Neural crest cell (in vitro differentiated cells): ENCODE data around the gene ASAP2. TPM values are rescaled to one million over a fixed set of nuclear protein-coding genes. Genes with fewer than 3 reads are reported as not detected.
A peak's percentile ranks its signal among the peaks of the same experiment; 100 is the strongest.

Source experiments
- DNase-seq: peaks from one replicate; pipeline ENCODE4 v3.0.0; 2021; ENCODE audit warnings: low read depth, mixed read lengths, low spot score
- H3K27ac Mint-ChIP-seq: one replicate; pipeline ENCODE4 v1.8.0; 2021; ENCODE audit warnings: mild to moderate bottlenecking, mixed read lengths; ENCODE audit not compliant: unreplicated experiment
- H3K27me3 Mint-ChIP-seq: 2 replicates; pipeline ENCODE4 v1.8.0; 2021; ENCODE audit warnings: low read depth, mild to moderate bottlenecking, mixed read lengths
- H3K36me3 Mint-ChIP-seq: 2 replicates; pipeline ENCODE4 v1.8.0; 2021; ENCODE audit warnings: low read depth, mild to moderate bottlenecking, mixed read lengths
- H3K4me1 Mint-ChIP-seq: 2 replicates; pipeline ENCODE4 v1.8.0; 2021; ENCODE audit warnings: mixed read lengths
- H3K4me3 Mint-ChIP-seq: one replicate; pipeline ENCODE4 v1.8.0; 2021; ENCODE audit warnings: mild to moderate bottlenecking, mixed read lengths
- H3K9me3 Mint-ChIP-seq: 2 replicates; pipeline ENCODE4 v1.8.0; 2021; ENCODE audit warnings: mixed read lengths
- total RNA-seq: library from RNA; stranded (reverse); gene quantifications from 2 replicates; pipeline ENCODE4 v1.2.1, GENCODE V29; 2021
- TF ChIP-seq, protein P1 (sequence below): fragments of 200-600 bp; sonication (generic); conservative IDR thresholded peaks from 2 replicates; pipeline ENCODE4 v1.5.0; 2021; ENCODE audit warnings: antibody characterized with exemption, mild to moderate bottlenecking

Gene ASAP2
- total RNA-seq, 1 donor from 2014 or later = 48.6 TPM

DNA sequence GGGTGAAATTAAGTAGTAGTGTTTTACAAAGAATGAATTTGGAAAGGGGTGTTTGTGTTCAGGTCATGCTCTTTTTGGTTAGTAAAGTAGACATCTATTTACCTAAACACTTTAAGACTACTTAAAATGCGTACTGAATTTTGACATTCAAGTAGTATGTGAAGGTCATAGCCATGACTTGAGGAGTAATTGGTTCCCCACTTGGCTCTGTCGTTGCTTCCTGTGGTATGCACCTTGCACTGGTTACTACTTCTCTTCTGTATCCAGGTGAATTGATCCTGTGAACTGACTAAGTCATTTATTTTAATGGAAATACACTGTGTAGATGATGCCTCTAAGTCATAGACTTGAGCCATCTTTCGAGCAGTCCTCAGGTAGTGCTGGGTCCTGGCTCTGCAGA is 118.8 kb downstream of the ASAP2 start:
- no peak overlapping the region for H3K27ac Mint-ChIP-seq
- H3K36me3 Mint-ChIP-seq = peaks cover 12% of the 10 kb centered on the region
- H3K4me1 Mint-ChIP-seq = no peaks in the 10 kb centered on the region
- DNase-seq = no peak
- no peaks in the 10 kb centered on the region for H3K9me3 Mint-ChIP-seq
- no peak overlapping the region for H3K4me3 Mint-ChIP-seq
- H3K27me3 Mint-ChIP-seq = no peaks in the 10 kb centered on the region
- TF ChIP-seq, protein P1, sequence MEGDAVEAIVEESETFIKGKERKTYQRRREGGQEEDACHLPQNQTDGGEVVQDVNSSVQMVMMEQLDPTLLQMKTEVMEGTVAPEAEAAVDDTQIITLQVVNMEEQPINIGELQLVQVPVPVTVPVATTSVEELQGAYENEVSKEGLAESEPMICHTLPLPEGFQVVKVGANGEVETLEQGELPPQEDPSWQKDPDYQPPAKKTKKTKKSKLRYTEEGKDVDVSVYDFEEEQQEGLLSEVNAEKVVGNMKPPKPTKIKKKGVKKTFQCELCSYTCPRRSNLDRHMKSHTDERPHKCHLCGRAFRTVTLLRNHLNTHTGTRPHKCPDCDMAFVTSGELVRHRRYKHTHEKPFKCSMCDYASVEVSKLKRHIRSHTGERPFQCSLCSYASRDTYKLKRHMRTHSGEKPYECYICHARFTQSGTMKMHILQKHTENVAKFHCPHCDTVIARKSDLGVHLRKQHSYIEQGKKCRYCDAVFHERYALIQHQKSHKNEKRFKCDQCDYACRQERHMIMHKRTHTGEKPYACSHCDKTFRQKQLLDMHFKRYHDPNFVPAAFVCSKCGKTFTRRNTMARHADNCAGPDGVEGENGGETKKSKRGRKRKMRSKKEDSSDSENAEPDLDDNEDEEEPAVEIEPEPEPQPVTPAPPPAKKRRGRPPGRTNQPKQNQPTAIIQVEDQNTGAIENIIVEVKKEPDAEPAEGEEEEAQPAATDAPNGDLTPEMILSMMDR = no peak

DNA sequence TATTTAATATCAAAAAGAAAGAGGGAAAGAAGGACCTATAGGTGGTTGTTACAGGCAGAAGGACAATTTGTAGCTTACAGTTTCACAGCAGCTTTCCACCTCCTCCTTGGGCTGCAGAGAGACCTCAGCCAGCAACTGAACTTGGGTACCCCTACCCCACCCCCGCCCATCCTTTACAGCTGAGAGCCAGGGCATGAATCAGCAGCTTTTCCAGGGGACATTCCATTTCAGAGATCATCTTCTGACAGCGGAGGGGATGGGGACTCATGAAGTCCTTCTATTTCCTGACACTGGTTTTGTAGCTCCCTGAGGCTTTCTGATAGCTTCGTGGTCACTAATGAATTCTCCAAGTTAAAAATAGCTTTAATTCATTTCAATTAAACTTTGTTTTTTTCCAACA is 120.4 kb downstream of the ASAP2 start:
- H3K4me1 Mint-ChIP-seq = peaks cover 2% of the 10 kb centered on the region
- TF ChIP-seq, protein P1 = no peak
- no peak overlapping the region for H3K27ac Mint-ChIP-seq
- no peaks in the 10 kb centered on the region for H3K9me3 Mint-ChIP-seq
- no peak for DNase-seq
- H3K27me3 Mint-ChIP-seq = no peaks in the 10 kb centered on the region
- H3K4me3 Mint-ChIP-seq = no peak overlapping the region
- peaks cover 12% of the 10 kb centered on the region for H3K36me3 Mint-ChIP-seq

GRCh38 chr2:9327873-9328352 is 121.3 kb downstream of the ASAP2 start:
- no peak overlapping the region for H3K4me3 Mint-ChIP-seq
- DNase-seq = no peak
- peaks cover 10% of the 10 kb centered on the region for H3K36me3 Mint-ChIP-seq
- TF ChIP-seq, protein P1 = no peak
- no peak overlapping the region for H3K27ac Mint-ChIP-seq
- peaks cover 12% of the 10 kb centered on the region for H3K4me1 Mint-ChIP-seq
- no peaks in the 10 kb centered on the region for H3K27me3 Mint-ChIP-seq
- H3K9me3 Mint-ChIP-seq = no peaks in the 10 kb centered on the region

- peaks cover 20% of the 10 kb centered on the region for H3K4me1 Mint-ChIP-seq
- H3K36me3 Mint-ChIP-seq = peaks cover 11% of the 10 kb centered on the region
- no peaks in the 10 kb centered on the region for H3K27me3 Mint-ChIP-seq
- H3K4me3 Mint-ChIP-seq = no peak overlapping the region
- H3K27ac Mint-ChIP-seq = no peak overlapping the region
- no peak for DNase-seq
- TF ChIP-seq, protein P1 = no peak
- no peaks in the 10 kb centered on the region for H3K9me3 Mint-ChIP-seq
These were observed 122.3 kb downstream of the ASAP2 start for GRCh38 chr2:9328931-9329330.

DNA sequence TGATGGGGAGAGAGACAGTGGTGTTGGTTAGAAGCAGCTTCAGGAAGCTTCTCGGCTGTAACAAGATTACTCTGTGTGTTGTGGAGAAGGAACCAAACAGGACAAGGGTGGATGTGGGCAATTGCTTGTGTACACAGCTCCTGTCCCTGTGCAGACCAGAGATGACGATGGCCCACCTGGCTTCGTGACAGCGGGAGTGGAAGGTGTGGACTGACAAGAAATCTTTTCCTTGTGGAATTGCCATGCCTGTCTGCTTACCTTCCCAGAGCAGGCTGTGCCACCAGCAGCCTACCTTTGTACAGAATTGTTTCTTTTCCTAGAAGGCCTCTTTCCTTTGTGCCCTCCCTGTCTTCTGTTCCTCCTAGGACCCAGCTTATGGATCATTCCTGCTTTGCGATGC is 122.9 kb downstream of the ASAP2 start:
- H3K27me3 Mint-ChIP-seq = no peaks in the 10 kb centered on the region
- H3K27ac Mint-ChIP-seq = peak overlapping the region; percentile 72
- TF ChIP-seq, protein P1 = no peak
- no peaks in the 10 kb centered on the region for H3K9me3 Mint-ChIP-seq
- peaks cover 11% of the 10 kb centered on the region for H3K36me3 Mint-ChIP-seq
- DNase-seq = no peak
- H3K4me3 Mint-ChIP-seq = no peak overlapping the region
- H3K4me1 Mint-ChIP-seq = peaks cover 20% of the 10 kb centered on the region
